ENCODE results near the gene BMP6. TPM values are rescaled to one million over a fixed set of nuclear protein-coding genes. Genes with fewer than 3 reads are reported as not detected.

Gene BMP6
- total and polyA plus RNA-seq, 10 of the 15 experiments (the other 5 are each of a cell fraction or from before 2014, with no cell fraction given) = 0.02 to 0.15 (median 0.05) TPM; not detected in 5

DNA sequence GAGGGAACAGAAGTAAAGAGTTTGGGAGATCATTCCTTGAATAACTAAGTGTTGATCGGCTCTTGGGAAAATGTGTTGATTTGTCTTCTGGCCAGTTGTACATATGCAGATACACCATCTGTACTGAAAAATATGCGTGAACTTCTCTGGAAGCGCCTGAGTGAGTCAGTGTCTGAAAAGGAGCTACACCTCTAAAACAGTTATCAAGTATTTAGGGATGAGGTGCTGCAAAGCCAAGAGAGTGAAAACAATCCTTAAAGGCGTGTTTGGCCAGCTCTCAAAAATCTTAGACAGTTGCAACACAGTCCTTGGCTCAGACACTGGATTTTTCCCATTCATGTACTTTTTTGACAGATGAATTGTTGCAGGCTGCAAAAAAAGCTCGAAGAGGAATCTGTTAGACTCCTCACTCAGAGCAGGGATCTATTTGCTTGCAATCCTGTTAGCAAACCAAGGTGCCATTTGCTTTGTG lies 61.3 kb downstream of the BMP6 start (continued):
- TF ChIP-seq, protein P1, sequence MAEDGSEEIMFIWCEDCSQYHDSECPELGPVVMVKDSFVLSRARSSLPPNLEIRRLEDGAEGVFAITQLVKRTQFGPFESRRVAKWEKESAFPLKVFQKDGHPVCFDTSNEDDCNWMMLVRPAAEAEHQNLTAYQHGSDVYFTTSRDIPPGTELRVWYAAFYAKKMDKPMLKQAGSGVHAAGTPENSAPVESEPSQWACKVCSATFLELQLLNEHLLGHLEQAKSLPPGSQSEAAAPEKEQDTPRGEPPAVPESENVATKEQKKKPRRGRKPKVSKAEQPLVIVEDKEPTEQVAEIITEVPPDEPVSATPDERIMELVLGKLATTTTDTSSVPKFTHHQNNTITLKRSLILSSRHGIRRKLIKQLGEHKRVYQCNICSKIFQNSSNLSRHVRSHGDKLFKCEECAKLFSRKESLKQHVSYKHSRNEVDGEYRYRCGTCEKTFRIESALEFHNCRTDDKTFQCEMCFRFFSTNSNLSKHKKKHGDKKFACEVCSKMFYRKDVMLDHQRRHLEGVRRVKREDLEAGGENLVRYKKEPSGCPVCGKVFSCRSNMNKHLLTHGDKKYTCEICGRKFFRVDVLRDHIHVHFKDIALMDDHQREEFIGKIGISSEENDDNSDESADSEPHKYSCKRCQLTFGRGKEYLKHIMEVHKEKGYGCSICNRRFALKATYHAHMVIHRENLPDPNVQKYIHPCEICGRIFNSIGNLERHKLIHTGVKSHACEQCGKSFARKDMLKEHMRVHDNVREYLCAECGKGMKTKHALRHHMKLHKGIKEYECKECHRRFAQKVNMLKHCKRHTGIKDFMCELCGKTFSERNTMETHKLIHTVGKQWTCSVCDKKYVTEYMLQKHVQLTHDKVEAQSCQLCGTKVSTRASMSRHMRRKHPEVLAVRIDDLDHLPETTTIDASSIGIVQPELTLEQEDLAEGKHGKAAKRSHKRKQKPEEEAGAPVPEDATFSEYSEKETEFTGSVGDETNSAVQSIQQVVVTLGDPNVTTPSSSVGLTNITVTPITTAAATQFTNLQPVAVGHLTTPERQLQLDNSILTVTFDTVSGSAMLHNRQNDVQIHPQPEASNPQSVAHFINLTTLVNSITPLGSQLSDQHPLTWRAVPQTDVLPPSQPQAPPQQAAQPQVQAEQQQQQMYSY (CRISPR knock-in tag; IDR thresholded peaks at IDR 0.05) = no peak

DNA sequence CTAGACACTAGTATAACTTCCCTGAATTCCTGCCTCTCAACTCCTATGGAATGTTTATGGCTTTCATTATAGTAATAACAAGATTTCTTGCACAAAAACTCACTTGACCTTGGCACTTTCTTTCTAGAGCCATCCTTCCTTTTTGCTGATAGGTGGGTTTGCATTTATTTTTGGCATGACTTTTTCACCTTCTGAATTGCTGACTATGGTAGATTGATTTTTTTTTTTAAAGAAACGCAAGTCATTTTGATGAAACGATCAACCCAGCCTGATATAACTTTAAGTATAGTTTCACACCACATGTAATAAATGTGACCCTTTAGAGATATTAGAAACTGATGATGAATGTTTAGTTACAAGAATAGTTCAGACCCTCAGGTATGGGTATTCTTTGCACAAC lies 61.8 kb downstream of the BMP6 start:
- DNase-seq (ENCODE audit: low read depth, low spot score) (no peak), FAIRE-seq (no peak), ATAC-seq (no peak)
- BruUV-seq (replicated peaks) = no TSS peak
- in situ Hi-C loops (cut with MboI) (no loop called here), intact Hi-C loops (cut with micrococcal nuclease; ENCODE audit: unreplicated experiment) (no loop called here)
- Histone ChIP-seq H3K9me3 (replicated peaks; ENCODE audit: control insufficient read depth, insufficient read depth, low read length) (no peaks in the 10 kb centered on the region), H3K36me3 (ENCODE audit: control insufficient read depth in 2 of 2, insufficient read depth in 2 of 2, low read length in 1 of 2) (no peaks in the 10 kb centered on the region), H3K79me2 (ENCODE audit: control insufficient read depth, insufficient read depth, low read length) (no peaks in the 10 kb centered on the region), H3K27me3 (replicated peaks in 1 of 2; ENCODE audit: control insufficient read depth in 2 of 2, insufficient read depth in 2 of 2, low read length in 1 of 2) (peaks cover 0 to 2% of the 10 kb centered on the region in 2 experiments; a peak in 1 of 4 replicates), H2AFZ (ENCODE audit: control insufficient read depth, low read depth, low read length) (no peak overlapping the region), H3K27ac (ENCODE audit: control insufficient read depth, insufficient read depth) (no peak overlapping the region), H4K20me1 (ENCODE audit: control insufficient read depth, insufficient read depth) (no peaks in the 10 kb centered on the region), H3K4me1 (ENCODE audit: control insufficient read depth, insufficient read depth, low read length) (peaks cover 4% of the 10 kb centered on the region; the same call in 1 of the 2 replicates), H3K4me2 (ENCODE audit: control insufficient read depth, insufficient read depth) (no peak overlapping the region), H3K9ac (ENCODE audit: control insufficient read depth, insufficient read depth, low read length) (no peak overlapping the region), H3K4me3 (no peak overlapping the region)
- CTCF ChIA-PET = no interaction called here
- SMC1A ChIA-PET (ENCODE audit: uncharacterized antibody, unreplicated experiment) = no interaction called here
- RAD21 ChIA-PET (ENCODE audit: unreplicated experiment) = no interaction called here
- TF ChIP-seq, protein P2, sequence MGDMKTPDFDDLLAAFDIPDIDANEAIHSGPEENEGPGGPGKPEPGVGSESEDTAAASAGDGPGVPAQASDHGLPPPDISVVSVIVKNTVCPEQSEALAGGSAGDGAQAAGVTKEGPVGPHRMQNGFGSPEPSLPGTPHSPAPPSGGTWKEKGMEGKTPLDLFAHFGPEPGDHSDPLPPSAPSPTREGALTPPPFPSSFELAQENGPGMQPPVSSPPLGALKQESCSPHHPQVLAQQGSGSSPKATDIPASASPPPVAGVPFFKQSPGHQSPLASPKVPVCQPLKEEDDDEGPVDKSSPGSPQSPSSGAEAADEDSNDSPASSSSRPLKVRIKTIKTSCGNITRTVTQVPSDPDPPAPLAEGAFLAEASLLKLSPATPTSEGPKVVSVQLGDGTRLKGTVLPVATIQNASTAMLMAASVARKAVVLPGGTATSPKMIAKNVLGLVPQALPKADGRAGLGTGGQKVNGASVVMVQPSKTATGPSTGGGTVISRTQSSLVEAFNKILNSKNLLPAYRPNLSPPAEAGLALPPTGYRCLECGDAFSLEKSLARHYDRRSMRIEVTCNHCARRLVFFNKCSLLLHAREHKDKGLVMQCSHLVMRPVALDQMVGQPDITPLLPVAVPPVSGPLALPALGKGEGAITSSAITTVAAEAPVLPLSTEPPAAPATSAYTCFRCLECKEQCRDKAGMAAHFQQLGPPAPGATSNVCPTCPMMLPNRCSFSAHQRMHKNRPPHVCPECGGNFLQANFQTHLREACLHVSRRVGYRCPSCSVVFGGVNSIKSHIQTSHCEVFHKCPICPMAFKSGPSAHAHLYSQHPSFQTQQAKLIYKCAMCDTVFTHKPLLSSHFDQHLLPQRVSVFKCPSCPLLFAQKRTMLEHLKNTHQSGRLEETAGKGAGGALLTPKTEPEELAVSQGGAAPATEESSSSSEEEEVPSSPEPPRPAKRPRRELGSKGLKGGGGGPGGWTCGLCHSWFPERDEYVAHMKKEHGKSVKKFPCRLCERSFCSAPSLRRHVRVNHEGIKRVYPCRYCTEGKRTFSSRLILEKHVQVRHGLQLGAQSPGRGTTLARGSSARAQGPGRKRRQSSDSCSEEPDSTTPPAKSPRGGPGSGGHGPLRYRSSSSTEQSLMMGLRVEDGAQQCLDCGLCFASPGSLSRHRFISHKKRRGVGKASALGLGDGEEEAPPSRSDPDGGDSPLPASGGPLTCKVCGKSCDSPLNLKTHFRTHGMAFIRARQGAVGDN (IDR thresholded peaks at IDR 0.05) = no peak
- TF ChIP-seq FOXK2 (IDR thresholded peaks at IDR 0.05) = no peak
- 14% methylated on average over 2 of the region's 2 CpGs for WGBS (ENCODE audit: insufficient coverage, insufficient replicate concordance, low lambda C conversion rate, missing lambda C conversion rate)
- POLR2A ChIA-PET = no interaction called here
